ENCODE measurements around the gene WDR45B. TPM values are rescaled to one million over a fixed set of nuclear protein-coding genes. Genes with fewer than 3 reads are reported as not detected.

The WDR45B gene
- total RNA-seq, 1 experiment from 2014 or later: 109 TPM

- DNase-seq (ENCODE audit: low read depth): no peak
Observed at GRCh38 chr17:82629748-82630147, 18.5 kb downstream of the WDR45B start.

GRCh38 chr17:82627405-82627804, 20.8 kb downstream of the WDR45B start:
- DNase-seq (ENCODE audit: low read depth): no peak

GRCh38 chr17:82623707-82624106, 24.5 kb downstream of the WDR45B start:
- DNase-seq (ENCODE audit: low read depth): no peak

GRCh38 chr17:82619641-82620040, 28.6 kb downstream of the WDR45B start:
- no peak for DNase-seq (ENCODE audit: low read depth)

GRCh38 chr17:82619211-82619610, 29.0 kb downstream of the WDR45B start:
- no peak for DNase-seq (ENCODE audit: low read depth)

- DNase-seq (ENCODE audit: low read depth): no peak
Observed at GRCh38 chr17:82616021-82616711, 32.1 kb downstream of the WDR45B start.

- no peak for DNase-seq (ENCODE audit: low read depth)
Observed at GRCh38 chr17:82615084-82616020, 32.9 kb downstream of the WDR45B start.

- DNase-seq (ENCODE audit: low read depth): no peak
Observed at GRCh38 chr17:82614095-82614631, 34.1 kb downstream of the WDR45B start.

GRCh38 chr17:82613283-82614094, 34.8 kb downstream of the WDR45B start:
- no peak for DNase-seq (ENCODE audit: low read depth)

GRCh38 chr17:82611140-82612058, 36.8 kb downstream of the WDR45B start:
- no peak for DNase-seq (ENCODE audit: low read depth)

GRCh38 chr17:82609655-82610054, 38.6 kb downstream of the WDR45B start:
- no peak for DNase-seq (ENCODE audit: low read depth)

GRCh38 chr17:82608816-82609215, 39.4 kb downstream of the WDR45B start:
- no peak for DNase-seq (ENCODE audit: low read depth)

GRCh38 chr17:82605939-82606600, 42.2 kb downstream of the WDR45B start:
- DNase-seq (ENCODE audit: low read depth): no peak

GRCh38 chr17:82604532-82604931, 43.7 kb downstream of the WDR45B start:
- DNase-seq (ENCODE audit: low read depth): no peak

GRCh38 chr17:82603981-82604448, 44.2 kb downstream of the WDR45B start:
- DNase-seq (ENCODE audit: low read depth): no peak

- no peak for DNase-seq (ENCODE audit: low read depth)
Observed at GRCh38 chr17:82602986-82603710, 45.1 kb downstream of the WDR45B start.

- no peak for DNase-seq (ENCODE audit: low read depth)
Observed at GRCh38 chr17:82602487-82602886, 45.8 kb downstream of the WDR45B start.

- no peak for DNase-seq (ENCODE audit: low read depth)
Observed at GRCh38 chr17:82601447-82602000, 46.7 kb downstream of the WDR45B start.

All from Daoy (cell line).